ENCODE results near the gene FAS. TPM values are rescaled to one million over a fixed set of nuclear protein-coding genes. Genes with fewer than 3 reads are reported as not detected.
A peak's percentile ranks its signal among the peaks of the same experiment; 100 is the strongest.

Gene FAS
- total RNA-seq, 1 donor from 2014 or later, result 18.8 TPM

- no peak for DNase-seq (ENCODE audit: low spot score)
These were observed 44.9 kb downstream of the FAS start for GRCh38 chr10:89035461-89035860.

DNA sequence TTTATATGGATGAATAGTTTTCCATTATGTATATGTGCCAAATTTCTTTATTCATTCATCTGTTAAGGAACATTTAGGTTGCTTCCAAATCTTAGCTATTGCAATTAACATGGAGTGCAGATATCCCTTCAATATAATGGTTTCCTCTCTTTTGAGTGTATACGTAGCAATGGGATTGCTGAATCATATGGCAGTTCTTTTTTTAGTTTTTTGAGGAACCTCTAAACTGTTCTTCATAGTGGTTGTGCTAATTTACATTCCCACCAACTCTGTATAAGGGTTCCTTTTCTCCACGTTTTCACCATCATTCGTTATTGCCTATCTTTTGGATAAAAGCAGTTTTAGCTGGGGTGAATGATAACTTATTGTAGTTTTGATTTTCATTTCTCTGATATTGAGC lies 46.5 kb downstream of the FAS start:
- DNase-seq (ENCODE audit: low spot score), result no peak

DNA sequence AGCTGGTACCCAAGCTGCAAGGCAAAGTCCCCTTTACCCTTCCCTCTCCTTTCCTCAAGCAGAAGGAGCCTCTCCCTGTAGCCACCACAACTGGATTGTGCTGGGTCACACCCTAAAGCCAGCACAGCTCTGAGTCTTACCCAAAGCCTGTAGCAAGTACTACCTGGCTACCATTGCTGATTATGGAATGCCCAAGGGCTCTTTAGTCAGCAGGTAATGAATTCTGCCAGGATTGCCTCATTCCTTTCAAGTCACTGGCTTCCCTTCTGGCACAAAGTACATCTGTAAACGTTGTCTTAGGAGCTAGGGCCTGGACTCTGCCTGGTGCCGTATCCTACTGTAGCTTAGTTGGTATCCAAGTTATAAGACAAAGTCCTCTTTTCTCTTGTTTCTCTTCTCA lies 52.0 kb downstream of the FAS start:
- DNase-seq (ENCODE audit: low spot score), result no peak

- no peak for DNase-seq (ENCODE audit: low spot score)
These were observed 52.5 kb downstream of the FAS start for GRCh38 chr10:89043052-89043451.

DNA sequence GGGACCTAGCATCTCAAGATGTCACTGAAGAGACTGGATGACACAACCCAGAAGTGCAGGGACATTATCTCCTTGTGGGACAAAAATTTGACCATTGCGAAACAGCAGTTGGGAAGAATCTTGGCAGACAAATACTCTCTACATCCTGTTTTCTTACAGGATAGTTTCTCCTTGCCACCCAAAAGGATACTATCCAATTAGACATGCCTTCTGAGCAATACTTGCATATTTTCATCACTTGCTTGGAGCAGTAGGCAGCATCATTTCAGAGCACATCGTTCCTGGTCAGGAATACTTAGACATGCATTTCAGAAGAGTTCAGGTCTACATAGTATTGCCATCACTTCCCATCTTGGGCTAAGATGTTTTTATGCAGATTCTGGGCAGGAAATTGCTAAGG lies 56.8 kb downstream of the FAS start:
- DNase-seq (ENCODE audit: low spot score), result peak; percentile 25

DNA sequence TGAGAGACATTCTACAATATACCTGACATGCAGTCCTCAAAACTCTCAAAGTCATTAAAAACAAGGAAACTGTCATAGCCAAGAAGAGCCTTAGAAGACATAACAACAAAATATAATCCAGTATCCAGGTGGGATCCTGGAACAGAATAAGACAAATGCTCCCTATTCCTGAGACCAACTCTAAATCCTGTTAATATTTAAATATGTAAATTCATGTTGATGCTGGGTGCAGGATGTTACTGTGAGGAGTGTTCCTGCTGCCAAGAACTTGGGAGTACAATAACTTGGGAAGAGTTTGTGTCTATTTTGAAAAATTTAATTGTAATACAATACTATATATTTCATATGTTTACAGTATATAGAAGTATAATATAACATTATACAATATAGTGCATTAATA lies 61.0 kb downstream of the FAS start:
- DNase-seq (ENCODE audit: low spot score), result no peak

DNA sequence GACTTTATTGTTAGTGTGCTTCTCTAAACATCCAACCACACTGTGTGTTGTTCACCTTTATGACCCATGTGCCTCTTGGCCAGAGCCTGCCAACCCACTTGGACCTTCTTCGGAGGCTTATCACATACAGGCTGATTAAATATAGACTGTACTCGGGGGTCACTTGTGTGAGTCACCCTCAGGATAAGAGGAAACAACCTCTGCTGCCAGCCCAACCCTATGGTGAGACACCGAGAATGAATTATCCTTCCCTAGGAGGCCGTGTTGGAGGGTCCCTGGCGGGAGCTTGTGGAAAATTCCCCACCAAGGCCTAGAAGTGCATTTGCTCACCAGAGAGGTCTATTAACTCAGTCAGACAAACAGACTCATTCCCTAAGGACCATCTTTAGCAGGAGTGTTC lies 63.0 kb downstream of the FAS start:
- DNase-seq (ENCODE audit: low spot score), result no peak

DNA sequence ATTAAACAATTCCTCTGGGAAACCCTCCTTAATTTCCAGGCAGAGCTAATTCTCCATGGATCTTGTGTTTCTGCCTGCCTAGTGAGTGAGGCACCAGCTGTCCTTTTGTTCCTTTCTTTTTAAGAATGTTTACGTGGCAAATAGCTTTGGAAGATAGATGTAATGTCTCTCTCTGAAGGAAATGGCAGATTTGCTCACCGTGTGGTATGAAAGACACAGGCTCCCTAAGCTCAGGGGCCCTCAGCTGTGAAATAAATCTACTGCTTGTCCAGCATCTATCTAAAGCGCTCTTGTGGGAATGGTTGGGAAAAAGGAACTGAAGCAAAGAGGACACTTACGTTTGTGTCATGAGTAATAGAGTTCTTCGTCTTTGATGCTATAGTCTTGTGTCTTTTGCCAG lies 64.6 kb downstream of the FAS start:
- no peak for DNase-seq (ENCODE audit: low spot score)

GRCh38 chr10:89062861-89063260 lies 72.3 kb downstream of the FAS start:
- DNase-seq (ENCODE audit: low spot score), result no peak

DNA sequence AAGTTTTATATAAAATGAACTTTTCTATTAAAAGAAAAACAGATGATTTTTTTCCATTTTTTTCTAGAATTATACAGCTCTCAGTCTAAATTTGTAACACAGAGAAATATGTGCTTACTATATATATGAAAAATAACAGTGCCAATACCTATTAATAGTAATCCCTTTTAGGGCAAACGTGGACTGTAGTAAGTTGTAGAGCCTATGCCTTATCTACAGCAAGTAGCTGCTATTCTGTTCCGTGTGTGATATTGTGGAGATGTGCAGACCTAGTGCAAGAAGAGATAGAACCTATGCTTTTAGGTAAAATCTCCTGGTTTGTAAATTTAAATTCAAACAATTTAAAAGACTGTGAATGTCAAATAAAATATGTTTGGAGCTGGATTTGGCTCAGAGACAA lies 72.9 kb downstream of the FAS start:
- no peak for DNase-seq (ENCODE audit: low spot score)

DNA sequence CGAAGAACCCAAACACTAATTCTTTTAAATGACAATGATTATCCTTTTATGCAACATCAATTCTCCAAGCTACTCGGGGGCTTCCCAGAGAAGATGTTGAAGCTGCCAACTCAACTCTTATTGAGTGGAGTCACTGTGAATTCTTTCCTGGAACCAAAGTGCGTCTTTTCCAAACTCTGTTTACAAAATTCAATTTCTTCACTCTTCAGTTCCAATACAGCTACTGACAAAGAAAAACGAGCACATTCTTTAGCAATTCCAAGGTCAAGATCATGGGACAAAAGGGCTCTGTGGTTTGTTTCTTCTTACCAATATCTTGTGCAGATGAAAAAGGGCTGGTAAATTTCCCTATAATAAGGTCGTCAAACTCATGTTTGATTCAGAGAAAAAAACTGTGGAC lies 74.2 kb downstream of the FAS start:
- DNase-seq (ENCODE audit: low spot score), result peak; percentile 10

Other genes with a start within 250 kb of the FAS start
- not detected for gene LIPN, start 230.8 kb upstream of the FAS start, total RNA-seq
- not detected for gene LIPM, start 188.1 kb upstream of the FAS start, total RNA-seq
- 11.6 TPM for gene ANKRD22, start 139.0 kb upstream of the FAS start, total RNA-seq
- gene STAMBPL1, start 110.6 kb upstream of the FAS start, total RNA-seq, result 6.8 TPM
- 2,259 TPM for gene ACTA2, start 38.0 kb upstream of the FAS start, total RNA-seq
- 4.0 TPM for gene CH25H, start 216.5 kb downstream of the FAS start, total RNA-seq

All from mucosa of gallbladder (tissue), 1 donor.